ENCODE results near the gene CLEC4M.
A peak's percentile ranks its signal among the peaks of the same experiment; 100 is the strongest.
"Not testable (repeated sequence)": the region's sequence is repeated elsewhere in the genome, so short reads cannot be mapped to it uniquely, and the experiment has no call there.

The CLEC4M gene

GRCh38 chr19:7742575-7742974, 20.5 kb upstream of the CLEC4M start:
- DNase-seq (ENCODE audit: low spot score) = peak; percentile 83

- DNase-seq (ENCODE audit: low spot score) = peak; percentile 54
These were observed 20.1 kb upstream of the CLEC4M start for GRCh38 chr19:7742991-7743390.

GRCh38 chr19:7743425-7743841, 19.6 kb upstream of the CLEC4M start:
- no peak for DNase-seq (ENCODE audit: low spot score)

- no peak for DNase-seq (ENCODE audit: low spot score)
These were observed 18.8 kb upstream of the CLEC4M start for GRCh38 chr19:7744199-7744786.

GRCh38 chr19:7744871-7745650, 18.0 kb upstream of the CLEC4M start:
- no peak for DNase-seq (ENCODE audit: low spot score)

GRCh38 chr19:7746306-7746705, 16.7 kb upstream of the CLEC4M start:
- not testable (repeated sequence) for DNase-seq (ENCODE audit: low spot score)

GRCh38 chr19:7746903-7747884, 15.8 kb upstream of the CLEC4M start, which contains the start of gene CD209:
CD209 (minus strand) TSS chr19:7747534; CDS start chr19:7747511, 23 bp downstream.
- DNase-seq (ENCODE audit: low spot score) = no peak

- DNase-seq (ENCODE audit: low spot score) = no peak
These were observed 14.9 kb upstream of the CLEC4M start for GRCh38 chr19:7748171-7748570.

GRCh38 chr19:7748756-7749155, 14.3 kb upstream of the CLEC4M start:
- DNase-seq (ENCODE audit: low spot score) = peak; percentile 45

- DNase-seq (ENCODE audit: low spot score) = no peak
These were observed 11.8 kb upstream of the CLEC4M start for GRCh38 chr19:7751157-7751783.

- no peak for DNase-seq (ENCODE audit: low spot score)
These were observed 6.8 kb upstream of the CLEC4M start for GRCh38 chr19:7756258-7756657.

GRCh38 chr19:7757358-7757757, 5.7 kb upstream of the CLEC4M start:
- DNase-seq (ENCODE audit: low spot score) = no peak

GRCh38 chr19:7759156-7759555, 3.9 kb upstream of the CLEC4M start:
- DNase-seq (ENCODE audit: low spot score) = no peak

GRCh38 chr19:7763696-7764095, 653 bp downstream of the CLEC4M start:
- no peak for DNase-seq (ENCODE audit: low spot score)

- not testable (repeated sequence) for DNase-seq (ENCODE audit: low spot score)
These were observed 1.1 kb downstream of the CLEC4M start for GRCh38 chr19:7764157-7764556.

- not testable (repeated sequence) for DNase-seq (ENCODE audit: low spot score)
These were observed 2.0 kb downstream of the CLEC4M start for GRCh38 chr19:7765043-7765442.

- no peak for DNase-seq (ENCODE audit: low spot score)
These were observed 3.5 kb downstream of the CLEC4M start for GRCh38 chr19:7766535-7766934.

- DNase-seq (ENCODE audit: low spot score) = no peak
These were observed 4.4 kb downstream of the CLEC4M start for GRCh38 chr19:7767487-7767886.

- no peak for DNase-seq (ENCODE audit: low spot score)
These were observed 6.1 kb downstream of the CLEC4M start for GRCh38 chr19:7769171-7769570.

GRCh38 chr19:7771072-7771471, 8.0 kb downstream of the CLEC4M start:
- no peak for DNase-seq (ENCODE audit: low spot score)

- DNase-seq (ENCODE audit: low spot score) = no peak
These were observed 9.8 kb downstream of the CLEC4M start for GRCh38 chr19:7772752-7773291.

- no peak for DNase-seq (ENCODE audit: low spot score)
These were observed 10.8 kb downstream of the CLEC4M start for GRCh38 chr19:7773841-7774240.

All from cerebellar cortex (tissue), 1 donor.